ENCODE data around the gene RTN1. TPM values are rescaled to one million over a fixed set of nuclear protein-coding genes. Genes with fewer than 3 reads are reported as not detected.

The RTN1 gene
- total and polyA plus RNA-seq, 2 of the 8 experiments (the other 6 are each of a cell fraction or from before 2014, with no cell fraction given) = 2.8 to 4.9 TPM

GRCh38 chr14:59777006-59777579 lies 93.5 kb downstream of the RTN1 start:
- Histone ChIP-seq H3K23ac (ENCODE audit: insufficient read length) (no peak overlapping the region), H2BK120ac (replicated peaks; ENCODE audit: low read depth, low read length) (no peak overlapping the region), H2BK12ac (ENCODE audit: low read depth, low read length) (no peak overlapping the region), H4K8ac (ENCODE audit: extremely low read depth, insufficient read depth, low read length) (no peak overlapping the region), H2AFZ (ENCODE audit: low read length) (no peak overlapping the region), H3K18ac (ENCODE audit: extremely low read depth, low read length) (no peak overlapping the region), H3K9me3 (ENCODE audit: insufficient read depth in 2 of 2, low read depth in 1 of 2, low read length in 1 of 2) (no peaks in the 10 kb centered on the region), H3K36me3 (ENCODE audit: control insufficient read depth in 2 of 4, insufficient read depth in 4 of 4, low read length in 3 of 4) (no peaks in the 10 kb centered on the region), H4K91ac (replicated peaks; ENCODE audit: insufficient read length, low read length) (no peak overlapping the region), H3K27ac (ENCODE audit: low read depth, low read length) (no peak overlapping the region), H3K4me2 (ENCODE audit: insufficient read depth in 1 of 2, low read depth in 2 of 2, low read length in 2 of 2) (no peak overlapping the region), H2AK5ac (ENCODE audit: low read depth, low read length) (no peak overlapping the region), H3K27me3 (replicated peaks in 1 of 4; ENCODE audit: control insufficient read depth in 3 of 4, extremely low read depth in 1 of 4, insufficient read depth in 3 of 4, low read length in 3 of 4) (no peaks in the 10 kb centered on the region), H2BK15ac (ENCODE audit: low read length) (no peak overlapping the region), H3K23me2 (ENCODE audit: low read depth, low read length) (no peaks in the 10 kb centered on the region), H4K20me1 (replicated peaks in 1 of 2; ENCODE audit: control insufficient read depth in 1 of 2, insufficient read depth in 2 of 2, low read length in 2 of 2) (no peaks in the 10 kb centered on the region), H3K79me2 (ENCODE audit: control insufficient read depth in 1 of 2, insufficient read depth in 2 of 2, low read length in 2 of 2) (no peaks in the 10 kb centered on the region), H3K56ac (replicated peaks; ENCODE audit: insufficient read length, low read depth, low read length) (no peak overlapping the region), H2BK5ac (ENCODE audit: low read depth, low read length) (no peak overlapping the region), H3K9ac (replicated peaks in 1 of 4; ENCODE audit: extremely low read depth in 1 of 4, low read depth in 3 of 4, low read length in 3 of 4) (no peak overlapping the region), H2BK20ac (ENCODE audit: low read length) (no peak overlapping the region), H3K4me1 (replicated peaks in 1 of 4; ENCODE audit: control insufficient read depth in 3 of 4, insufficient read depth in 4 of 4, low read length in 3 of 4) (peaks cover 0 to 3% (median 0%) of the 10 kb centered on the region in 4 experiments; a peak in 1 of 7 replicates), H3K4ac (replicated peaks; ENCODE audit: insufficient read length, low read depth, low read length) (no peak overlapping the region), H3K14ac (ENCODE audit: insufficient read length) (no peak overlapping the region), H4K5ac (ENCODE audit: insufficient read length, low read depth, low read length) (no peak overlapping the region), H3K79me1 (ENCODE audit: low read depth, low read length) (no peaks in the 10 kb centered on the region), H3K4me3 (ENCODE audit: extremely low read depth in 1 of 4, insufficient read depth in 2 of 4, low read depth in 3 of 4, low read length in 4 of 4) (no peak overlapping the region)
- CTCF ChIA-PET (ENCODE audit: partially characterized antibody) = interaction anchor here (0.6 to 2.0 kb wide), 2 partner anchors 9 to 36 kb away, joined by 3 to 4 read pairs; no protein-coding TSS in a partner anchor
- TF ChIP-seq RXRA (IDR thresholded peaks at IDR 0.05; ENCODE audit: insufficient read depth, low read depth, low read length) (no peak), EP300 (IDR thresholded peaks at IDR 0.05; ENCODE audit: borderline replicate concordance in 1 of 2, low read depth in 2 of 2, low read length in 2 of 2) (no peak), KDM1A (IDR thresholded peaks at IDR 0.05; ENCODE audit: borderline replicate concordance, low read length) (no peak), CTBP2 (IDR thresholded peaks at IDR 0.05; ENCODE audit: borderline replicate concordance, insufficient read depth, insufficient read length, low read length) (no peak), MAFK (IDR thresholded peaks at IDR 0.05; ENCODE audit: low read depth, low read length) (no peak), HDAC6 (IDR thresholded peaks at IDR 0.05; ENCODE audit: low read depth, low read length) (no peak), GTF2F1 (IDR thresholded peaks at IDR 0.05; ENCODE audit: borderline replicate concordance, low read depth, low read length) (no peak), CBX5 (IDR thresholded peaks at IDR 0.05; ENCODE audit: low read depth, low read length) (no peak), SIRT6 (IDR thresholded peaks at IDR 0.05; ENCODE audit: low read length) (no peak), EZH2 (IDR thresholded peaks at IDR 0.05; ENCODE audit: low read depth, low read length, severe bottlenecking) (no peak), SP4 (IDR thresholded peaks at IDR 0.05; ENCODE audit: low read length) (no peak), CEBPB (IDR thresholded peaks at IDR 0.05; ENCODE audit: low read depth, low read length) (no peak), NRF1 (IDR thresholded peaks at IDR 0.05; ENCODE audit: low read depth, low read length) (no peak)
- POLR2A ChIA-PET (ENCODE audit: partially characterized antibody) = no interaction called here
- DNase-seq (ENCODE audit: low read depth in 1 of 2, low spot score in 2 of 2) (no peak), FAIRE-seq (no peak)
- 89% methylated on average over 4 of the region's 4 CpGs; no CpG with 5 or more reads in 1 of the 2 experiments for WGBS, 2 experiments (ENCODE audit: extremely low coverage in 1 of 2, insufficient coverage in 1 of 2, insufficient read length in 1 of 2, insufficient replicate concordance in 2 of 2, low coverage in 1 of 2, low lambda C conversion rate in 2 of 2, missing lambda C conversion rate in 1 of 2)

Measured in H1 (cell line).